B cell (primary cell): ENCODE measurements around the gene KIF16B. TPM values are rescaled to one million over a fixed set of nuclear protein-coding genes. Genes with fewer than 3 reads are reported as not detected.

Experiments
- ATAC-seq: fragments of 200-7000 bp; cut with Tn5 transposase; one replicate; pipeline ENCODE4 v1.10.0; 2021; ENCODE audit warnings: low read depth, mild to moderate bottlenecking, moderate number of reproducible peaks, moderate library complexity
- CTCF ChIA-PET: fragments of 350-600 bp; sonication (Branson Sonifier 250); formaldehyde crosslinking; loops from one replicate; lab custom pipeline; 2021; ENCODE audit warnings: antibody characterized with exemption, inconsistent platforms; lab: Charles Lee
- POLR2A ChIA-PET: fragments of 350-600 bp; sonication (Branson Sonifier 250); formaldehyde crosslinking; loops from one replicate; lab custom pipeline; 2021; ENCODE audit warnings: antibody characterized with exemption; lab: Charles Lee
- DNase-seq: peaks from one replicate; pipeline ENCODE4 v3.0.0; 2013
- H2AFZ ChIP-seq: 2 replicates; pipeline ENCODE4 v1.6.1; 2012; ENCODE audit warnings: mild to moderate bottlenecking, low read depth, low read length; ENCODE audit not compliant: insufficient read depth, poor library complexity, severe bottlenecking
- H3K27ac ChIP-seq, 2 donors: 1 replicate in 1 of 2; 2 replicates in 1 of 2; pipeline ENCODE4 v1.5.1; 2012 to 2013; ENCODE audit warnings: low read length in 2 of 2, mild to moderate bottlenecking in 2 of 2, moderate library complexity in 1 of 2
- H3K27me3 ChIP-seq, 4 experiments: fragments of 200-600 bp in 1 of 4; sonication (generic) in 1 of 4; replicated peaks in 1 of 4; 1 replicate in 2 of 4; 2 replicates in 2 of 4; pipeline versions ENCODE4 v1.6.1 to v1.7.0; 2013 to 2016; ENCODE audit warnings: low read length in 3 of 4, mild to moderate bottlenecking in 2 of 4, mixed read lengths in 1 of 4, moderate library complexity in 1 of 4; ENCODE audit not compliant: insufficient read depth in 4 of 4, control insufficient read depth in 3 of 4; ENCODE audit errors: control extremely low read depth in 1 of 4
- H3K36me3 ChIP-seq, 2 experiments: replicated peaks in 1 of 2; 1 replicate in 1 of 2; 2 replicates in 1 of 2; pipeline versions ENCODE4 v1.6.1 to v1.7.1; 2013; ENCODE audit warnings: low read length in 1 of 2; ENCODE audit not compliant: insufficient read depth in 2 of 2, control insufficient read depth in 1 of 2; ENCODE audit errors: control extremely low read depth in 1 of 2, extremely low read depth in 1 of 2
- H3K4me1 ChIP-seq, 2 donors: fragments of 200-600 bp in 1 of 2; sonication (generic) in 1 of 2; 1 replicate in 1 of 2; 2 replicates in 1 of 2; pipeline versions ENCODE4 v1.5.1 to v1.6.1; 2013 to 2017; ENCODE audit warnings: low read length in 2 of 2; ENCODE audit not compliant: control insufficient read depth in 2 of 2, insufficient read depth in 2 of 2
- H3K4me2 ChIP-seq: replicated peaks from 2 replicates; pipeline ENCODE3; 2012; ENCODE audit warnings: mild to moderate bottlenecking, low read depth, low read length; ENCODE audit not compliant: poor library complexity, severe bottlenecking
- H3K4me3 ChIP-seq, 5 experiments: fragments of 200-600 bp in 1 of 5; sonication (generic) in 1 of 5; 1 replicate in 3 of 5; 2 replicates in 2 of 5; pipeline versions ENCODE4 v1.5.1 to v1.7.0; 2011 to 2016; ENCODE audit warnings: low read length in 4 of 5, mild to moderate bottlenecking in 4 of 5, low read depth in 2 of 5, control low read depth in 1 of 5, moderate library complexity in 1 of 5; ENCODE audit not compliant: insufficient read depth in 1 of 5; ENCODE audit errors: control extremely low read depth in 1 of 5, extremely low read depth in 1 of 5
- H3K79me2 ChIP-seq: fragments of 200-600 bp; sonication (generic); one replicate; pipeline ENCODE4 v1.6.0; 2016; ENCODE audit warnings: low read length; ENCODE audit not compliant: control insufficient read depth, insufficient read depth
- H3K9ac ChIP-seq: fragments of 200-600 bp; sonication (generic); 2 replicates; pipeline ENCODE4 v1.6.1; 2017; ENCODE audit warnings: mild to moderate bottlenecking, low read length, moderate library complexity
- H3K9me3 ChIP-seq, 3 donors: one replicate each; pipeline versions ENCODE4 v1.6.1 to v1.7.1; 2013; ENCODE audit warnings: low read length in 2 of 3; ENCODE audit not compliant: control insufficient read depth in 2 of 3, insufficient read depth in 1 of 3; ENCODE audit errors: control extremely low read depth in 1 of 3
- H4K20me1 ChIP-seq: 2 replicates; pipeline ENCODE4 v1.6.0; 2012; ENCODE audit warnings: mild to moderate bottlenecking, low read length; ENCODE audit not compliant: insufficient read depth, control insufficient read depth, poor library complexity, severe bottlenecking
- H3K27ac Mint-ChIP-seq: one replicate; pipeline ENCODE4 v1.8.0; 2021; ENCODE audit warnings: mixed read lengths
- H3K27me3 Mint-ChIP-seq: one replicate; pipeline ENCODE4 v1.8.0; 2021; ENCODE audit warnings: mixed read lengths
- H3K4me1 Mint-ChIP-seq: one replicate; pipeline ENCODE4 v1.8.0; 2021; ENCODE audit warnings: mixed read lengths
- H3K4me3 Mint-ChIP-seq: one replicate; pipeline ENCODE4 v1.8.0; 2021; ENCODE audit warnings: mixed read lengths
- H3K9me3 Mint-ChIP-seq: one replicate; pipeline ENCODE4 v1.8.0; 2022; ENCODE audit warnings: mixed read lengths; ENCODE audit not compliant: insufficient read depth
- CTCF ChIP-seq: fragments of 200-600 bp; IDR thresholded peaks from one replicate; pipeline ENCODE4 v1.8.0; 2022; ENCODE audit warnings: antibody characterized with exemption, mild to moderate bottlenecking
- EZH2 ChIP-seq: IDR thresholded peaks from 2 replicates; pipeline ENCODE4 v1.6.1; 2012; ENCODE audit warnings: borderline replicate concordance, low read depth, mild to moderate bottlenecking, moderate library complexity, low read length; ENCODE audit not compliant: insufficient read depth, poor library complexity, severe bottlenecking
- WGBS: methylation state at CpG from one replicate; pipeline ENCODE4 v1.1.5; 2013; ENCODE audit warnings: missing lambda C conversion rate; ENCODE audit not compliant: insufficient coverage; 5-methylcytosine and 5-hydroxymethylcytosine counted together
- intact Hi-C: fragments of 100-400 bp; cut with micrococcal nuclease; formaldehyde crosslinking; loops from one replicate; pipeline ENCODE4 v1.10.0; 2022
- polyA plus RNA-seq: library from polyadenylated mRNA; depleted of rRNA; stranded (reverse); fragments of >200 nt; gene quantifications from 2 replicates; pipeline ENCODE4 v1.2.3, GENCODE V29; 2012
- total RNA-seq, 2 donors: library from RNA; stranded (reverse); fragments of 120-200 nt in 1 of 2; gene quantifications; 1 replicate in 1 of 2; 2 replicates in 1 of 2; pipeline versions ENCODE4 v1.2.3 to v1.2.4, GENCODE V29; 2013 to 2022

Gene KIF16B
- total and polyA plus RNA-seq, 2 donors (not counting 1 experiment from before 2014, with no cell fraction given), result 4.5 to 13.0 TPM

DNA sequence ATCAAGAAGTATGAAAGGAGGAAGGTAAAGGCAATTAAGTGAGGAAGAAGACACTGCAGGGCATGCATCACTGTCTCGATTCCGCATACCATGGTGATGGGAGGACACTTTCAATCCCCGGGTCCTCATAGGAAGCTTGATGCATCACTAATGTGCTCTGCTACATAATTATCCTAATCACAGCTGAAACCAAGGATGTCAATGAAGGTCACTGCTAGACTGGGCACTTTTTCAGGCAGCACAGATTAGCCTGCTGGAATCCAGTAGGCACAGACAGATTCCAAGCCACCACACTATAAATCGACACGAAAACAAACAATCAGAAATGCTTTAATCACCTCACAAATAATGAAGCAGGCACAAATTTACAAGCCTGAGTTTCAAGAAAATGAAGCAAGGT lies 206.7 kb downstream of the KIF16B start:
- no peaks in the 10 kb centered on the region for H3K4me1 ChIP-seq
- H3K9me3 ChIP-seq, result no peaks in the 10 kb centered on the region
- H2AFZ ChIP-seq, result no peak overlapping the region
- TF ChIP-seq EZH2 (no peak), CTCF (no peak)
- no peaks in the 10 kb centered on the region for H3K9me3 Mint-ChIP-seq
- no peak overlapping the region for H3K9ac ChIP-seq
- no peak overlapping the region for H3K27ac ChIP-seq
- no peaks in the 10 kb centered on the region for H3K27me3 ChIP-seq
- ChIA-PET POLR2A (no interaction called here), CTCF (no interaction called here)
- no peaks in the 10 kb centered on the region for H4K20me1 ChIP-seq
- intact Hi-C loops, result no loop called here
- peaks cover 0 to 7% of the 10 kb centered on the region in 2 experiments for H3K36me3 ChIP-seq
- no peak overlapping the region for H3K4me3 ChIP-seq
- no peaks in the 10 kb centered on the region for H3K27me3 Mint-ChIP-seq
- H3K27ac Mint-ChIP-seq, result no peak overlapping the region
- DNase-seq, result no peak
- H3K79me2 ChIP-seq, result no peaks in the 10 kb centered on the region
- 95% methylated on average over 3 of the region's 5 CpGs for WGBS
- H3K4me3 Mint-ChIP-seq, result no peak overlapping the region
- H3K4me2 ChIP-seq, result no peak overlapping the region
- ATAC-seq, result no peak
- no peaks in the 10 kb centered on the region for H3K4me1 Mint-ChIP-seq

DNA sequence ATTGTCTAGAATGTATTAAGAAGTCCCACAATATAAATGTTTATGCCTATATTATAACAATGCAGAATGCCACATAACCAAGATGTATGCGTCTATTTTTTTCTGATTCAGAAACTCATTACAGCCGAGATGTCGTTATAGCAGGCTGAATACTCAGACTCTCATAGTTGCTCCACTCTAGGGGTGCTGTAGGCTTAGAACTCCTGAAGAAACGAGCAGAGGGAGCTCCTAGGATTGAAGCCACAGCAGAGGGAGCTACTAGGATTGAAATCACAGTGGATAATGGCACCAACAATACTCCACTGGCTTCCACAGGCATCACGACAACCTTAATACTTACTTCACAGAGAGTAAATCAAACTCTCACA lies 208.9 kb downstream of the KIF16B start:
- H3K9ac ChIP-seq, result no peak overlapping the region
- no peak for ATAC-seq
- no peak overlapping the region for H3K4me2 ChIP-seq
- Mint-ChIP-seq H3K27ac (no peak overlapping the region), H3K4me3 (no peak overlapping the region), H3K4me1 (no peaks in the 10 kb centered on the region), H3K9me3 (no peaks in the 10 kb centered on the region), H3K27me3 (no peaks in the 10 kb centered on the region)
- TF ChIP-seq EZH2 (no peak), CTCF (no peak)
- intact Hi-C loops, result no loop called here
- H3K9me3 ChIP-seq, result no peaks in the 10 kb centered on the region
- no peak overlapping the region for H3K27ac ChIP-seq
- no peaks in the 10 kb centered on the region for H3K4me1 ChIP-seq
- no peaks in the 10 kb centered on the region for H3K27me3 ChIP-seq
- no peak overlapping the region for H2AFZ ChIP-seq
- POLR2A ChIA-PET, result no interaction called here
- H3K36me3 ChIP-seq, result peaks cover 0 to 7% of the 10 kb centered on the region in 2 experiments
- CTCF ChIA-PET, result interaction anchor here (1.0 kb wide), 1 partner anchor 656 kb away, joined by 3 read pairs; no protein-coding TSS in a partner anchor
- H4K20me1 ChIP-seq, result no peaks in the 10 kb centered on the region
- no peak overlapping the region for H3K4me3 ChIP-seq
- H3K79me2 ChIP-seq, result no peaks in the 10 kb centered on the region
- 92% methylated on average over 2 of the region's 5 CpGs for WGBS
- no peak for DNase-seq
